Lower lobe of right lung (tissue), 2 donors: ENCODE data around the gene LPIN1. TPM values are rescaled to one million over a fixed set of nuclear protein-coding genes. Genes with fewer than 3 reads are reported as not detected.

Experiments used
- ATAC-seq, 2 donors: fragments of 200-7000 bp; cut with Tn5 transposase; one replicate each; pipeline ENCODE4 v1.9.1; 2020 to 2022; ENCODE audit warnings: mild to moderate bottlenecking in 2 of 2, moderate library complexity in 2 of 2
- DNase-seq: peaks from one replicate; pipeline ENCODE4 v3.0.0-alpha.2; 2020
- H3K27ac ChIP-seq: fragments of 200-600 bp; one replicate; pipeline ENCODE4 v1.8.0; 2022
- H3K27me3 ChIP-seq: fragments of 200-600 bp; one replicate; pipeline ENCODE4 v1.8.0; 2022; ENCODE audit warnings: low read depth
- H3K36me3 ChIP-seq: fragments of 200-600 bp; one replicate; pipeline ENCODE4 v1.8.0; 2022; ENCODE audit warnings: mild to moderate bottlenecking
- H3K4me1 ChIP-seq: fragments of 200-600 bp; one replicate; pipeline ENCODE4 v1.8.0; 2022
- H3K4me3 ChIP-seq: fragments of 200-600 bp; one replicate; pipeline ENCODE4 v1.8.0; 2022; ENCODE audit warnings: mild to moderate bottlenecking
- H3K9me3 ChIP-seq: fragments of 200-600 bp; one replicate; pipeline ENCODE4 v1.8.0; 2022
- CTCF ChIP-seq: fragments of 200-600 bp; IDR thresholded peaks from one replicate; pipeline ENCODE4 v1.8.0; 2022; ENCODE audit warnings: antibody characterized with exemption, mild to moderate bottlenecking
- intact Hi-C: fragments of 100-400 bp; cut with DNase I; formaldehyde crosslinking; loops from one replicate; pipeline ENCODE4 v1.11.0; 2022
- total RNA-seq: library from RNA; stranded (reverse); fragmentation: NEBNext Ultra II Directional; extraction: Animal tissue kit (Norgen Biotek cat#: 25700); gene quantifications from one replicate; pipeline ENCODE4 v1.2.1, GENCODE V29; 2021
- donor health status: DM: no; HTN: yes; CAD: no; lungs with severe emphysema.

The LPIN1 gene
- total RNA-seq, 1 donor from 2014 or later: 52.7 TPM

GRCh38 chr2:11761259-11761658 is 14.8 kb downstream of the LPIN1 start:
- no peak for TF ChIP-seq CTCF
- Histone ChIP-seq H3K4me3 (no peak overlapping the region), H3K36me3 (peaks cover 17% of the 10 kb centered on the region), H3K4me1 (peaks cover 11% of the 10 kb centered on the region), H3K9me3 (no peaks in the 10 kb centered on the region), H3K27ac (no peak overlapping the region), H3K27me3 (no peaks in the 10 kb centered on the region)
- DNase-seq: no peak
- intact Hi-C loops: no loop called here
- peak in 1 of 2 donors; percentile 50 for ATAC-seq

DNA sequence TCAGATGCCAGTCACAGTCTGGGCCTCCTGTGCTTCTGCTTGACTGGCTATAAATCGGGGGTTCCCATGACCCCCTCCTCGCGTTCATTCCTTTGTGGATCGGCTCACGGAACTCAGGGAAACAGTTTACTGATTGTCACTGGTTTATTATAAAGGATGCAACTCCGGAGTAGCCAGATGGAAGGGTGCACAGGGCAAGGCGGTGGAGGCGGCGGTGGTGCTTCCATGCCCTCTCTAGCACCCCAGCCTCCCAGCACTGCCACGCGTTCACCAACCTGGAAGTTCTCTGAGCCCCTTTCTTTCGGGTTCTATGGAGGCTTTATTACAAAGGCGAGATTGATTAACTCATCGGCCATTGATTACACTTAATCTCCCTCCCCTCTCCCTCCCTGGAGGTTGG is 15.6 kb downstream of the LPIN1 start:
- no peaks in the 10 kb centered on the region for H3K9me3 ChIP-seq
- no peak for ATAC-seq
- no peaks in the 10 kb centered on the region for H3K27me3 ChIP-seq
- H3K4me1 ChIP-seq: peaks cover 8% of the 10 kb centered on the region
- DNase-seq: no peak
- peaks cover 24% of the 10 kb centered on the region for H3K36me3 ChIP-seq
- intact Hi-C loops: no loop called here
- no peak for TF ChIP-seq CTCF
- no peak overlapping the region for H3K27ac ChIP-seq
- no peak overlapping the region for H3K4me3 ChIP-seq

- DNase-seq (no peak), ATAC-seq (no peak)
- Histone ChIP-seq H3K9me3 (no peaks in the 10 kb centered on the region), H3K36me3 (peaks cover 33% of the 10 kb centered on the region), H3K4me3 (no peak overlapping the region), H3K27ac (no peak overlapping the region), H3K4me1 (peaks cover 7% of the 10 kb centered on the region), H3K27me3 (no peaks in the 10 kb centered on the region)
- no peak for TF ChIP-seq CTCF
- intact Hi-C loops: no loop called here
Measured at GRCh38 chr2:11762799-11763461, 16.5 kb downstream of the LPIN1 start.

DNA sequence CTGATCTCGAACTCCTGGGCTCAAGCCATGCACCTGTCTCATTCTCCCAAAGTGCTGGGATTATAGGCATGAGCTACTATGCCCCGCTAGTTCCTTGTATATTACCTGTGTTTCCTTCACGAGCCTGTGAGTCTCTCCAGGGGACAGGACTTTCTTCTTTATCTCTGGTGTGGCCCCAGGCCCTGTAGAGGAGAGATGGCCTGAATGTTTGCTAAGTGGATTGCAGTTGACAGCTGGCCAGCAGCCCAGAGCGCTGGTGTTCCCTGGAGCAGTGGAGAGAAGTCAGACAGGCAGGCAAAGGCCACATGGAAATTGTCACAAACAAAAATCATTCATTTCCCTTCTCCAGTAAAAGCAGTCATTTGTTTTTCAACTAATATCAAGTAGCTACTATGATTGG is 17.9 kb downstream of the LPIN1 start:
- no peak overlapping the region for H3K4me3 ChIP-seq
- ATAC-seq: peak; percentile 29 to 61
- DNase-seq: no peak

GRCh38 chr2:11764920-11765319 is 18.5 kb downstream of the LPIN1 start:
- peaks cover 7% of the 10 kb centered on the region for H3K4me1 ChIP-seq
- H3K4me3 ChIP-seq: no peak overlapping the region
- no peak for TF ChIP-seq CTCF
- no peaks in the 10 kb centered on the region for H3K27me3 ChIP-seq
- intact Hi-C loops: no loop called here
- H3K27ac ChIP-seq: no peak overlapping the region
- no peak for DNase-seq
- H3K36me3 ChIP-seq: peaks cover 45% of the 10 kb centered on the region
- no peaks in the 10 kb centered on the region for H3K9me3 ChIP-seq
- no peak for ATAC-seq

More for the DNA sequence above, 17.9 kb downstream of the LPIN1 start:
- Histone ChIP-seq H3K27ac (no peak overlapping the region), H3K27me3 (no peaks in the 10 kb centered on the region), H3K4me1 (peaks cover 7% of the 10 kb centered on the region), H3K36me3 (peaks cover 39% of the 10 kb centered on the region), H3K9me3 (no peaks in the 10 kb centered on the region)
- intact Hi-C loops: no loop called here
- TF ChIP-seq CTCF: no peak
